Measurements from ENCODE around the gene LRRC8D.

GRCh38 chr1:89844860-89845259, 24.0 kb downstream of the LRRC8D start:
- no peak for TF ChIP-seq CTCF (IDR thresholded peaks at IDR 0.05)
- TF ChIP-seq POLR2A (IDR thresholded peaks at IDR 0.05): no peak

Data from lower leg skin (tissue), 3 donors.